K562 (cell line): ENCODE results near the gene IQUB. TPM values are rescaled to one million over a fixed set of nuclear protein-coding genes. Genes with fewer than 3 reads are reported as not detected.
"Not testable (repeated sequence)": the region's sequence is repeated elsewhere in the genome, so short reads cannot be mapped to it uniquely, and the experiment has no call there.

ENCODE experiments used
- CREB1 ChIP-seq, 2 experiments: sonication (generic) in 1 of 2; formaldehyde crosslinking in 1 of 2; IDR thresholded peaks; 2 replicates each; pipeline versions ENCODE4 v1.6.1 to v1.8.0; 2012 to 2022; ENCODE audit warnings: inconsistent platforms in 1 of 2, mild to moderate bottlenecking in 1 of 2, missing genetic modification reagents in 1 of 2, moderate library complexity in 1 of 2
- CTBP1 ChIP-seq: fragments of 450-650 bp; IDR thresholded peaks from 2 replicates; pipeline ENCODE4 v1.6.1; 2016; ENCODE audit warnings: borderline replicate concordance
- HDAC1 ChIP-seq, 2 experiments: fragments of 450-650 bp; IDR thresholded peaks; 2 replicates each; pipeline ENCODE4 v1.6.1; 2016 to 2017; ENCODE audit warnings: inconsistent platforms in 1 of 2, mild to moderate bottlenecking in 1 of 2, moderate library complexity in 1 of 2
- HDAC2 ChIP-seq: fragments of 450-650 bp; IDR thresholded peaks from 2 replicates; pipeline ENCODE4 v1.6.1; 2016; ENCODE audit warnings: mild to moderate bottlenecking
- JUND ChIP-seq, 2 experiments: IDR thresholded peaks; 2 replicates in 1 of 2; 3 replicates in 1 of 2; pipeline ENCODE4 v1.6.1; 2011; ENCODE audit warnings: borderline replicate concordance in 2 of 2, low read depth in 2 of 2, low read length in 2 of 2, improper control_type of control experiment in 1 of 2, missing biosample characterization in 1 of 2, missing genetic modification characterization in 1 of 2, missing genetic modification reagents in 1 of 2
- KDM1A ChIP-seq, 2 experiments: fragments of 450-650 bp; IDR thresholded peaks; 2 replicates each; pipeline ENCODE4 v1.6.1; 2016; ENCODE audit warnings: mild to moderate bottlenecking in 2 of 2
- LCOR ChIP-seq: sonication (generic); formaldehyde crosslinking; IDR thresholded peaks from 2 replicates; pipeline ENCODE4 v1.8.0; 2022; ENCODE audit warnings: mild to moderate bottlenecking, missing genetic modification reagents
- NR2C2 ChIP-seq, 2 experiments: fragments of 200-800 bp in 1 of 2; sonication (Bioruptor generic) in 1 of 2; sonication (generic) in 1 of 2; formaldehyde crosslinking in 1 of 2; IDR thresholded peaks; 2 replicates each; pipeline versions ENCODE4 v1.6.1 to v1.8.0; 2016 to 2022; ENCODE audit warnings: mild to moderate bottlenecking in 1 of 2, missing compliant biosample characterization in 1 of 2, missing genetic modification characterization in 1 of 2, missing genetic modification reagents in 1 of 2
- polyA plus RNA-seq, 8 experiments: library from polyadenylated mRNA; depleted of rRNA in 4 of 8; stranded (reverse) in 5 of 8; unstranded in 3 of 8; fragments of >200 nt; fragmentation: Nextera tagmentation in 2 of 8; fragmentation: Illumina TruSeq in 1 of 8; extraction: Ambion mirVana in 2 of 8; extraction: Trizol in 1 of 8; gene quantifications; 2 replicates each; pipeline versions ENCODE4 v1.2.1 to v1.2.3, GENCODE V29; 2011 to 2014; ENCODE audit warnings: inconsistent platforms in 1 of 8, missing spikeins in 1 of 8
- total RNA-seq, 7 experiments: library from RNA; depleted of rRNA in 6 of 7; stranded (reverse); fragments of >200 nt in 6 of 7; fragmentation: Illumina TruSeq in 2 of 7; extraction: Trizol in 2 of 7; gene quantifications; 2 replicates each; pipeline versions ENCODE4 v1.2.1 to v1.2.3, GENCODE V29; 2011 to 2021; ENCODE audit warnings: low replicate concordance in 1 of 7
- TF ChIP-seq, protein P1 (sequence below): sonication (generic); formaldehyde crosslinking; IDR thresholded peaks from 2 replicates; pipeline ENCODE4 v1.8.0; 2023; ENCODE audit warnings: mild to moderate bottlenecking, missing genetic modification reagents
- TF ChIP-seq, protein P2 (sequence below): fragments of 250-450 bp; sonication (Bioruptor Pico); IDR thresholded peaks from 2 replicates; pipeline ENCODE4 v1.4.0; 2020

Gene IQUB
- total and polyA plus RNA-seq, 9 of the 15 experiments (the other 6 are each of a cell fraction or from before 2014, with no cell fraction given), result 0.62 to 2.6 (median 1.4) TPM

DNA sequence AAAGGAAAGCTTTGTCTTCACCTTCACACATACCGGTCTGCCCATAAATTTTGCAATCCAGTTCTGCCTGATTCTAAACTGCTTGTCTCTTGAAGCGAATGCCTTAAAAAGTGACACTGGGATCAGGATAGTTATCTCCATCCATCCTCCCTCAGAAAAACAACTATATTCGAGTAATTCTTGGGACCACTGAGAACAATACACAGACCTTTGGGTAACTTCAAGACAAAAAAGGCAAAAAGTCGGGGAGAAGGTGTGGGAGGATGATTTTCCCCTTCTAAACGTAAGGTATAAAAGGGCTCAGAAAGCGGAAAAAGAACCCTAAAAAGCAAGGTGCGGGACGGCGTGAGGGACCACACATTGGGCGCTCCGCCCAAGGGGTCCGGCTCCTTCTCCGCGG, 2.1 kb downstream of the IQUB start (continued):
- TF ChIP-seq, protein P1, sequence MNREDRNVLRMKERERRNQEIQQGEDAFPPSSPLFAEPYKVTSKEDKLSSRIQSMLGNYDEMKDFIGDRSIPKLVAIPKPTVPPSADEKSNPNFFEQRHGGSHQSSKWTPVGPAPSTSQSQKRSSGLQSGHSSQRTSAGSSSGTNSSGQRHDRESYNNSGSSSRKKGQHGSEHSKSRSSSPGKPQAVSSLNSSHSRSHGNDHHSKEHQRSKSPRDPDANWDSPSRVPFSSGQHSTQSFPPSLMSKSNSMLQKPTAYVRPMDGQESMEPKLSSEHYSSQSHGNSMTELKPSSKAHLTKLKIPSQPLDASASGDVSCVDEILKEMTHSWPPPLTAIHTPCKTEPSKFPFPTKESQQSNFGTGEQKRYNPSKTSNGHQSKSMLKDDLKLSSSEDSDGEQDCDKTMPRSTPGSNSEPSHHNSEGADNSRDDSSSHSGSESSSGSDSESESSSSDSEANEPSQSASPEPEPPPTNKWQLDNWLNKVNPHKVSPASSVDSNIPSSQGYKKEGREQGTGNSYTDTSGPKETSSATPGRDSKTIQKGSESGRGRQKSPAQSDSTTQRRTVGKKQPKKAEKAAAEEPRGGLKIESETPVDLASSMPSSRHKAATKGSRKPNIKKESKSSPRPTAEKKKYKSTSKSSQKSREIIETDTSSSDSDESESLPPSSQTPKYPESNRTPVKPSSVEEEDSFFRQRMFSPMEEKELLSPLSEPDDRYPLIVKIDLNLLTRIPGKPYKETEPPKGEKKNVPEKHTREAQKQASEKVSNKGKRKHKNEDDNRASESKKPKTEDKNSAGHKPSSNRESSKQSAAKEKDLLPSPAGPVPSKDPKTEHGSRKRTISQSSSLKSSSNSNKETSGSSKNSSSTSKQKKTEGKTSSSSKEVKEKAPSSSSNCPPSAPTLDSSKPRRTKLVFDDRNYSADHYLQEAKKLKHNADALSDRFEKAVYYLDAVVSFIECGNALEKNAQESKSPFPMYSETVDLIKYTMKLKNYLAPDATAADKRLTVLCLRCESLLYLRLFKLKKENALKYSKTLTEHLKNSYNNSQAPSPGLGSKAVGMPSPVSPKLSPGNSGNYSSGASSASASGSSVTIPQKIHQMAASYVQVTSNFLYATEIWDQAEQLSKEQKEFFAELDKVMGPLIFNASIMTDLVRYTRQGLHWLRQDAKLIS (CRISPR knock-in tag), result 0 out of 2 replicates have a peak, but pooled peaks have one; percentile 23
- TF ChIP-seq LCOR (0 out of 2 replicates have a peak, but pooled peaks have one; percentile 4), HDAC1 (IDR thresholded peaks at IDR 0.05) (peak in 1 of 2 experiments; percentile 30; a peak in 1 of 4 replicates), NR2C2 (tag; IDR thresholded peaks at IDR 0.05) (peak; percentile 51; the same call in 1 of the 2 replicates), HDAC2 (peak; percentile 23; the same call in 1 of the 2 replicates), CREB1 (IDR thresholded peaks at IDR 0.05) (0 out of 2 replicates have a peak, but pooled peaks have one; percentile 0), KDM1A (IDR thresholded peaks at IDR 0.05) (peak; percentile 59 to 76), CTBP1 (peak; percentile 55), JUND (IDR thresholded peaks at IDR 0.05; ENCODE audit: borderline replicate concordance, low read depth, low read length) (0 out of 2 replicates have a peak, but pooled peaks have one; percentile 0)
- TF ChIP-seq NR2C2 (CRISPR knock-in tag; IDR thresholded peaks at IDR 0.05); CREB1 (CRISPR knock-in tag; IDR thresholded peaks at IDR 0.05); JUND (tag; IDR thresholded peaks at IDR 0.05; ENCODE audit: borderline replicate concordance, low read depth, low read length): not testable (repeated sequence)
- TF ChIP-seq, protein P2, sequence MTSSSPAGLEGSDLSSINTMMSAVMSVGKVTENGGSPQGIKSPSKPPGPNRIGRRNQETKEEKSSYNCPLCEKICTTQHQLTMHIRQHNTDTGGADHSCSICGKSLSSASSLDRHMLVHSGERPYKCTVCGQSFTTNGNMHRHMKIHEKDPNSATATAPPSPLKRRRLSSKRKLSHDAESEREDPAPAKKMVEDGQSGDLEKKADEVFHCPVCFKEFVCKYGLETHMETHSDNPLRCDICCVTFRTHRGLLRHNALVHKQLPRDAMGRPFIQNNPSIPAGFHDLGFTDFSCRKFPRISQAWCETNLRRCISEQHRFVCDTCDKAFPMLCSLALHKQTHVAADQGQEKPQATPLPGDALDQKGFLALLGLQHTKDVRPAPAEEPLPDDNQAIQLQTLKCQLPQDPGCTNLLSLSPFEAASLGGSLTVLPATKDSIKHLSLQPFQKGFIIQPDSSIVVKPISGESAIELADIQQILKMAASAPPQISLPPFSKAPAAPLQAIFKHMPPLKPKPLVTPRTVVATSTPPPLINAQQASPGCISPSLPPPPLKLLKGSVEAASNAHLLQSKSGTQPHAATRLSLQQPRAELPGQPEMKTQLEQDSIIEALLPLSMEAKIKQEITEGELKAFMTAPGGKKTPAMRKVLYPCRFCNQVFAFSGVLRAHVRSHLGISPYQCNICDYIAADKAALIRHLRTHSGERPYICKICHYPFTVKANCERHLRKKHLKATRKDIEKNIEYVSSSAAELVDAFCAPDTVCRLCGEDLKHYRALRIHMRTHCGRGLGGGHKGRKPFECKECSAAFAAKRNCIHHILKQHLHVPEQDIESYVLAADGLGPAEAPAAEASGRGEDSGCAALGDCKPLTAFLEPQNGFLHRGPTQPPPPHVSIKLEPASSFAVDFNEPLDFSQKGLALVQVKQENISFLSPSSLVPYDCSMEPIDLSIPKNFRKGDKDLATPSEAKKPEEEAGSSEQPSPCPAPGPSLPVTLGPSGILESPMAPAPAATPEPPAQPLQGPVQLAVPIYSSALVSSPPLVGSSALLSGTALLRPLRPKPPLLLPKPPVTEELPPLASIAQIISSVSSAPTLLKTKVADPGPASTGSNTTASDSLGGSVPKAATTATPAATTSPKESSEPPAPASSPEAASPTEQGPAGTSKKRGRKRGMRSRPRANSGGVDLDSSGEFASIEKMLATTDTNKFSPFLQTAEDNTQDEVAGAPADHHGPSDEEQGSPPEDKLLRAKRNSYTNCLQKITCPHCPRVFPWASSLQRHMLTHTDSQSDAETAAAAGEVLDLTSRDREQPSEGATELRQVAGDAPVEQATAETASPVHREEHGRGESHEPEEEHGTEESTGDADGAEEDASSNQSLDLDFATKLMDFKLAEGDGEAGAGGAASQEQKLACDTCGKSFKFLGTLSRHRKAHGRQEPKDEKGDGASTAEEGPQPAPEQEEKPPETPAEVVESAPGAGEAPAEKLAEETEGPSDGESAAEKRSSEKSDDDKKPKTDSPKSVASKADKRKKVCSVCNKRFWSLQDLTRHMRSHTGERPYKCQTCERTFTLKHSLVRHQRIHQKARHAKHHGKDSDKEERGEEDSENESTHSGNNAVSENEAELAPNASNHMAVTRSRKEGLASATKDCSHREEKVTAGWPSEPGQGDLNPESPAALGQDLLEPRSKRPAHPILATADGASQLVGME, result peak; percentile 34; the same call in 1 of the 2 replicates
